IPS DF 4.7 (cell line): ENCODE data around the gene MNAT1.
"Not testable (repeated sequence)": the region's sequence is repeated elsewhere in the genome, so short reads cannot be mapped to it uniquely, and the experiment has no call there.

ENCODE experiments used
- DNase-seq: peaks from one replicate; pipeline ENCODE4 v3.0.0-alpha.2; 2013; ENCODE audit warnings: low spot score; ENCODE audit errors: extremely low read depth

MNAT1 gene

DNA sequence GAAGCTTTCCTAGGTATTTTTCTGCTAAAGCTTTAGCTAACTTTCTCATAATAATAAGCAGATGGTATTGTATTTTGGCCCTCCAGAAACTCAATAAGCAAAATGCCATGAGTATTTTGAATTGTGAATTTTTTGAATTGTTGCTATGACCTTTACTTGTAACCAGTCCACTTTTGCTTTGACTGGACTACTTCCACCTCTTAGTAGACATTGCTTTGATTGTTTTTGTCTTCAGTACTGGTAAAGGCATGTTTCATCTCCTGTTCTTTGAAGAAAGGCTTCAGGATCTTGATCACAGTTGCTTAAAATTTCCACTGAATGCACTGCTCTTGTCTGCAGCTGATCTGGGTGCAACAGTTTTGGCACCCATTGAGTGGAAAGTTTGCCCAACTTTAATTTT lies 144.0 kb downstream of the MNAT1 start:
- no peak for DNase-seq

DNA sequence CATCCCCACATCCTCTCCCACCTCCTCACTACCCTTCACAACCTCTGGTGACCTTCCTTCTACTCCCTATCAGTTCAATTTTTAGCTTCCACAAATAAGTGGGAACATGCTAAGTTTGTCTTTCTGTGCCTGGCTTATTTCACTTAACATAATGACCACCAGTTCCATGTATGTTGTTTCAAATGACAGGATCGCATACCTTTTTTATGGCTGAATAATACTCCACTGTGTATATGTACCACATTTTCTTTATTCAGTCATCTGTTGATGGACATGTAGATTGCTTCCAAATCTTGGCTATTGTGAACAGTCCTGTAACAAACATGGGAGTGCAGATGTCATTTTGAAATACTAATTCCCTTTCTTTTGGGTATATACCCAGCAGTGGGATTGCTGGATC lies 147.7 kb downstream of the MNAT1 start:
- DNase-seq, result no peak

DNA sequence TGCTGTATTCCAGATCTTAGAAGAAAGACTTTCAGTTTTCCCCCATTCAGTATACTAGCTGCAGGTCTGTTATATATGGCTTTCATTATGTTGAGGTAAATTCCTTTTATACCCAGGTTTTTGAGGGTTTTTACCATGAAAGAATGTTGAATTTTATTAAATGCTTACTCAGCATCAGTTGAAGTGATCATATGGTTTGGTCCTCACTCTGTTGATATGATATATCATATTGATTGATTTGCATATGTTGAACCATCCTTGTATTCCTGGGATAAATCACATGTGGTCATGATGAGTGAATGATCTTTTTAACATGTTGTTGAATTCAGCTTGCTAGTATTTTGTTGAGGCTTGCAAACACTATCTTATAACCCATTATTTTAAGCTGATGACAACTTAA lies 149.6 kb downstream of the MNAT1 start:
- no peak for DNase-seq

DNA sequence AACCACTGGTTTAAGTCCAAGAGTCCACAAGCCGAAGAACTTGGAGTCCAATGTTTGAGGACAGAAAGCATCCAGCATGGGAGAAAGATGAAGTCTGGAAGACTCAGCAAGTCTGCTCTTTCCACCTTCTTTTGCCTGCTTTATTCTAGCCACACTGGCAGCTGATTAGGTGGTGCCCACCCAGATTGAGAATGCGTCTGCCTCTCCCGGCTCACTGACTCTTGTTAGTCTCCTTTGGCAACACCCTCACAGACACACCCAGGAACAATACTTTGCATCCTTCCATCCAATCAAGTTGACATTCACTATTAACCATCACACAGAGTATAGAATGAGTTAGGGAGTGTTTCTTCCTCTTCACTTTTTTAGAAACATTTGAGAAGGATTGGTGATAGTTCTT lies 156.1 kb downstream of the MNAT1 start:
- DNase-seq, result not testable (repeated sequence)

DNA sequence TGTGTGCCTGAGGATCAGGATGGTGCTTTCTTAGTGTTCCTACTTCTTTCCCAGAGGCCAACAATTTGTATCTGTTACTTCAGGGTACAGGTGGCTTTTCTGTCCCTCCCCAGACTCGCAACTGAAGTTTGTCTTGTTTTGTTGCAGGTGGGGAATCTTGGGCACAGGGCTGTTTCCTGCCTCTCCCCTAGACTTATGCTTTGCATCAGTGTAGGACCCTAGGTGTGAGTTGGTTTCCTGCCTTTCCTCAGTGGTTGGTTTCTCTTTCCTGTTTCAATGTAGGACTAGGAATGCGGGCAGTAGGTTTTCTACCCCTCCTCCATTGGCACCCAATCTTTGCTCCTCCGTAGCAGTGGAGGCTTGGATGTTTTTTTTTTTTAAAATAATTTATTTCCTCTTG lies 159.3 kb downstream of the MNAT1 start:
- no peak for DNase-seq

DNA sequence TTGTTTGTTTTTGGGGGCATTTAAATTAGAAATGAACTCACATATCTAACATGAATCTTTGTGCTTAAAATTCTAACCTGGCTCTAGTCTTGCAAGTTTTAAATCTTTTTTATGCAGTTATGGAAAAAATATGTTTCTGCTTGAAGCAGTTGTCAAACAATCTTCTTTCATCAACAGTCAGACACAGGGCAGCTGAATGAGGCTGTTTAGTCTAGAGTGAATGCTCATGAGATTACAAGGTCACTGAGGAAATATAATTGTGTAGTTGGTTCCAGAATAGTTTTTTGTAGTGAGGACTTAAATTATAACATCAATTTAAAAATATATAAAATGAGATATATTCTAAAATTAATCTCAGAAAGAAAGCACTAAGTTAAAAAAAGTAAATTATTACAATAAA lies 169.8 kb downstream of the MNAT1 start:
- DNase-seq, result no peak

DNA sequence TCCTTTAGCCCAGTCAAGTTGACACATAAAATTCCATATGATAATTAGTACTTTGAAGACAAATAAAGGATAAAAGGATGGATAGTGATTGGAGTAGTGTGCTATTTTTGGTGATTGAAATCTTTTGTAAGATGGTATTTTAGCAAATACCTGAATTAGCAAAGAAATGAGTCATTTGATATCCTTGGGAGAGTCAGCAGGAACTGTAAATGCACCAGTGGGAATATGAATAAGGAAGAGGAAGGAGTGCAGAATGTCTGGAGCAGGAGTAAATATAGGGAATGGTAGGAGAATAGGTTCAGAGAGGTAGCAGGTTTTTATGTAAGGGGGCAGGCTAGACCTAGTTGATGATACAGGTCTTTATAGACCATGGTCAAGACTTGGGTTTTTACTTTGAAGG lies 171.4 kb downstream of the MNAT1 start:
- no peak for DNase-seq

DNA sequence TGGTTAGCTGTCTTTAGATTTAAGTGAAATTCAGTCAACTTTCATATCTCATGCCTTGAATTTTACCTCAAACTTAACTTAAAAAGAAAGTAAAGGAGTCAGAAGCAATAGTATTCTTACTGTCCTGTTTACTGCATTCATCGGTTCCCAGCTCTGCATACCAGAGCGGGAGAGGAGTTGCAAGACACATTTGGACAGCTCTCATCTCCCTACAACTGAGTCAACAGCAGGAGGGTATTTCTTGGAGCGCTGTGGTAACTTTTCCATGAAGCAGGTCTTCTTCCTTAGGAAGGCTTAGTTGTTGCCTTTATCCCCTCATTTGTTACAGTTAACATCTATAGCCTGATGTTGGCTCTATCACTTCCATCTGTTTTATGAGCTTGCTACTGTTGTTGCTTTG lies 181.2 kb downstream of the MNAT1 start:
- DNase-seq, result no peak

DNA sequence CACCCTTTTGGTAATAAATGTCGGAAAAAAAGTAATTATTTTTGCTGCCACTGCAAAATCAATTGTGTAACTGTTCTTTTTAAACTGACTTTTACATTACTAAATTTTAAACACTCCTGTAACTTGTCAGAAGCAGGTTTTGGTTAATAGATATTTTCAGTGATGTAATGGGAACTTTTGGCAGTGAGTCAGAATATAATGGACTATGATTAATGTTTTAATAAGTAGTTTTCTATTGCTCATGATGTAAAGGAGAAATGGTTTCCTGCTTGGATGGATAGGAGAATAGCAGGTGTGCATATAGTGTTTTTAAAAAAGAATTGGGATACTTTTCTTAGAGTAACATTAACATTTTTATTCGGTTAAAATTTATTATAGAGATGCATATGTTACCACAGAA lies 187.5 kb downstream of the MNAT1 start:
- no peak for DNase-seq

DNA sequence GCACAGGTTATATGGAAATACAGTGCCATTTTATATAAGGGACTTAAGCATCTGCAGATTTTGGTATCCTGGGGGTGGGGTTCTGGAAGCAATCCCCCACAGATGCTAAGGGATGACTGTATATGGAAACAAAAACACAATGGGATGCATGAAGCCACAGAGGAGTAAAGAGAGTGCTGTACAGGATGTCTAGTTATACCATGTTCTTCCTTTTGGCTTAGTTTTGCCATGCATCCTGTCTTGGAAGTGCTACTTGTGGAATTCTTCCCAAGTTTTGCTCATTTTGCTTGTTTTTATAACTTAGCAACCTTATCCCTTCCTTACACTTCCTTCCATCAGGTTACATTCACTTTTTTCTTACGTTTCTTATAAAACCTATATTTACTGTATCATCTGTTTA lies 190.7 kb downstream of the MNAT1 start:
- no peak for DNase-seq

DNA sequence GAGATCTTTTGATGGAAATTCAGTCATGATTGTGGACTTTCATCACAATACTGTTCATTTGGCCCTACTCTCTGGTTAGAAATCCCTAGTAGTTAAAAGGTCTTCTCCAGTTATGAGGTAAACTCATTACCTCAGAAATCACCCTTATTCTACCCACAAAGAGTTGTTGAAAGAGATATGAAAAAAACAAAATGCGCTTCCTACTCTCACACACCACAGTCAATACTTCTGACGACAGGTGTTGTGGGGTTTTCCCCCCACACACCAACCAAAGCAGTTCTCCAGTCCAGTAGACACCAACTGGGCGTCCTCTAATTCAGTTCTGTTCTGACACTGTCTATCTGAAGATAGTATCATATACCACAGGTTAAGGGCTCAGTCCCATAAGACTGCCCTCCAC lies 191.4 kb downstream of the MNAT1 start:
- no peak for DNase-seq

DNA sequence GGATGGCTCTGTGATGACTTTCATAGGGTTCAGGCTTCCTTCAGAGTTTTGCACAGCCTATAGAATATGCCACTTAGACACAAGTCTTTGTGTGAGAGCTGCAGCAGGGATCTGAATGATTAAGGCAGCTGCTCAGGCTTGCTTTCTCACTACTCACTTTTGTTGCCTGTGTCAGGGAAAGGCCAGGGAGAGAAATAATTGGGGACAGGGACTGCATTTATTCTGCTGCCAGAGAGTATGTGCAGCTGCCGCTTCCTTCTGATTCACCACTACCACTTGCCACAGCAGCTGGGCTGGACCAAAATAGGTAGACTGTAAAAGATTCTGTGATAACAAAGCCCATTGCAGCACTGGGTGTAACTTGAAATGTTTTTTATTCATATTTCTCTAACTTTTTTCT lies 196.7 kb downstream of the MNAT1 start:
- DNase-seq, result no peak

DNA sequence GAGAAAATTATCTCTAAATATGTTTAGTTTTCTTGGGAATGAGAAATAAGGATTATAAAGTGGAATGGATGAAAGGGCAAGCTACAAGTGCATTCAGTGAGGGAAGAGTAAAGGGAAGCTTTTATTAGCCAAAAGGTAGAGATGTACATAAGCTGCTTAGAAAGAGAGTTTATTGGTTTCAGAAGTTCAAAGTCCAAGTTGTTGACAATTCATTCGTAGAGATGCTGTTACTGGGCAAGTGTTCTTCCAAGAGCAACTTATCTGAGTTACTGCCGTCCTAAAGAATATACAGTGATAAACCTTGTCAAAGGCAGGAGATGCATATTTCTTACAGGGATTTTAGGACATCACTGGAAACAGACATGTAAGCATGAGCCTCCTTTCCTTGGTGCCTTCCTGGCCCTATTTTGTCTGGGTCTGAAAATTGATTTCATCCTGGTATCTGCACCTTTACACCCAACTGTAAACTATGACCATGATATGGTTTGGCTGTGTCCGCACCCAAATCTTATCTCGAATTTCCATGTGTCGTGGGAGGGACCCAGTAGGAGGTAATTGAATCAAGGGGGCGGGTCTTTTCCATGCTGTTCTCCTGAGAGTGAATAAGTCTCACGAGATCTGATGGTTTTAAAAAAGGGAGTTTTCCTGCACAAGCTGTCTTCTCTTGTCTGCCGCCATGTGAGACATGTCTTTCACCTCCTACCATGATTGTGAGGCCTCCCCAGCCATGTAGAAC lies 199.5 kb downstream of the MNAT1 start:
- DNase-seq, result no peak

DNA sequence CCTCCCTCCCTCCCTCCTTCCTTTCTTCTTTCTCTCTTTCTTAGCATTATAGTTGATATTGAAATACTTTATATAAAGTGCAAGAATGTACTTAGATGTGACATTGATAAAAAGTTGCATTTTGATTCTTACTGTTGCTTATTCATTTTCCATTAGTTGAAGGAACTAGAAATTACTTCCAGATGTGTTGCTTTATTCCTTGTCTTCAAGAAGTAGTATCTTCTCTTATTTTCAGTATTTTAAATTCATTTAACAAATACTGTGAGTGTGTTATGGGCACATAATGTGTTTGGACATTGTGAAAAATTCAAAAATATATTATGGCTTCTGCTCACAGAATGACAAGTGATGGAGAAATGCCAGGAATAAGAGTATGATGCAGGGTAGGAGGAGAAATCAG lies 200.8 kb downstream of the MNAT1 start:
- DNase-seq, result no peak

DNA sequence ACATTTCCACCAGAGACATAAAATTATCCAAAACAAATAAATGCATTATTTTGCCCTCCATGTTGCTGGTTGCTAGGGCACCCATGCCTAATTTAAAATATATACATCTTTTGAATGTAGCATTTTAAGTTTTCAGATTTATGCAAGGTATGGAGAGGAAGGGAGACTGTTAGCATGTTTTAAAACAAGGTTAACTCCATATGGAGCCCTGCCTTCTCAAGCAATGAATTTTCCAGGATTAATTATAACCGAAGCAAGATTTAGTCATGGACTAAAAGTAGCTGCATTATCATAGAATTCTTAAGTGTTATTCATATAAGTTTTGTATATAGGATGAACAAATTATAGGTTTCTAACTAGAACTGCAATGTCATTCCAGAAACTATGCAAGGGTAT lies 209.1 kb downstream of the MNAT1 start:
- DNase-seq, result no peak

DNA sequence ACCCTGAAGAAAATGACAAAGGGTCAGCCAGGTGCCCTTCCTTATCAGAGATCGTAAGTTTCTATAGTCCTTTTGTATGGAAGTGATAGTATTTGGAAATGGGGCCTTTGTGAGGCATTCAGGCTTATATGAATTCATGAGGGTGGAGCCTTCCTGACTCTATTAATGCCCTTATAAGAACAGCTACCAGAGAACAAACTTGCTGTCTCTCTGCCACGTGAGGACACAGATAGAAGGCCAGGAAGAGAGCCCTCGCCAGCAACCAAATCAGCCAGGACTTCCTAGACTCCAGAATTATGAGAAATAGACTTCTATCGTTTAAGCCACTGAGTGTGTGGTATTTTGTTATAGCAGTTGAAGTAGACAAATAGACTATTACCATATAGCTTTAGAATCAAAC lies 209.6 kb downstream of the MNAT1 start:
- no peak for DNase-seq

DNA sequence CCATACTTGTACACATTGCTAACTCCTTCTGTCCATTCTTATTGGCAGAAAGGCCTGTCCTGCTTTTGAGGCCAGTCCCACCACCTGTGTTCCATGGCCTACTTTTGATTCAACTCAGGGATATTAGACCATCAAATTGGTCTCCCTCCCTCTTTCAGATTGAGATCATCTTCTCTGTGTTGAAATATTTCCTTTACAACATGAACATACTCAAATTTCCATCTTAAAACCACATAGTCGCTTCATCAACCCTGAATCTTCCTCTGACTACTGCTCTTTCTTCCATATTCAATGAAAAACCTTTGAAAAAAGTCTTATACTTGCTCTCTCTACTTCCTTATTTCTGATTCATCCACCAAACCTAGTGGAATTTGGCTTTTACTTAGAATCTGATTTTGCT lies 211.4 kb downstream of the MNAT1 start:
- no peak for DNase-seq

DNA sequence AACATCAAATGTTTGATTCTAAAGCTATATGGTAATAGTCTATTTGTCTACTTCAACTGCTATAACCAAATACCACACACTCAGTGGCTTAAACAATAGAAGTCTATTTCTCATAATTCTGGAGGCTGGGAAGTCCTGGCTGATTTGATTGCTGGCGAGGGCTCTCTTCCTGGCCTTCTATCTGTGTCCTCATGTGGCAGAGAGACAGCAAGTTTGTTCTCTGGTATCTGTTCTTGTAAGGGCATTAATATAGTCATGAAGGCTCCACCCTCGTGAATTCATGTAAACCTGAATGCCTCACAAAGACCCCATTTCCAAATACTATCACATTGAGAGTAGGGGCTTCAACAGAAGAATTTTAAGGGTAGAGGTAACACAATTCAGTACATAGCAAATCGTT lies 212.2 kb downstream of the MNAT1 start:
- no peak for DNase-seq

DNA sequence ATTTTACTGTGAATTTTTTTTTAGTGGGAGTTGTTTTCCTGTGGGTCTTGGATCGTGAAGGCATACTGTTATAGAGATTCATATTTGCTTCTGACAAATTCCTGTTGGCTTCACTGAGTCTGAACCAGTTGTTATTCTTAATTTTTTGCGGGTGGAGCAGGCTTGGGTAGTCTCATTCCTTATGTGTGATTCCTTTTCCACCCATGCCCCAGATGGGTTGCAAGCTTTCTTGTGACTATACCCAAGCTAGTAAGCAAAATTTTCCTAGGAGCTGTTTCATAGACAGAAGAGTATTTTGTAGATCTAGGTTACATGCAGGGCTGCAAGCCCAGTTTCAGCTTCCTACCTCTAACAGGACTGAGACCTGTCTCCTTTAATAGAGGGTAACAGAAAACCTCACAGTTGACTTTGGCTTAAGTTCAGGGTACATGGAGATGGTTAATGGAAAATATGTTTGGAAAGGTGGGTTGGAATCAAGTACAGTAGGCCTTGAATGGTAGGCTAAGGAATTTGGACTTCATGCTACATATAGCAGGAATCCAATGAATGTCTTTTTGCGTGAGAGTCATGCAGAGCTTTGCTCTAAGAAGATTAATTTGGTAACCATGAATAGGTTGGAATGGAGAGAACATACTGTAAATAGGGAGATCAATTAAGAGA lies 217.3 kb downstream of the MNAT1 start:
- DNase-seq, result no peak

DNA sequence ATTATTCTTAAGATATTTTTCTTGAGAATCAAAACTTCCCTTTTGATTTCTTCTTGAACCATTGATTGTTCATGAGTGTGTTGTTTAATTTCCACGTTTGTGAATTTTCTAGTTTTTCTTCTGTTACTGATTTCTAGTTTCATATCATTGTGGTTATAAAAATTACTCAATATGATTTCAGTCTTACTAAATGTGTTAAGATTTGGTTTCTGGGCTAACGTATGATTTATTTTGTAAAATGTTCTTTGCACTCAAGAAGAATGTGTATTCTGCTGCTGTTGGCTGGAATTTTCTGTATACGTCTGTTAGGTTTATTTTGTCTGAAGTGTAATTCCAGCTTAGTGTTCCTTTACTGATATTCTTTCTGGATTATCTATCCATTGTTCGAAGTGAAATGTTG lies 221.6 kb downstream of the MNAT1 start:
- DNase-seq, result no peak

DNA sequence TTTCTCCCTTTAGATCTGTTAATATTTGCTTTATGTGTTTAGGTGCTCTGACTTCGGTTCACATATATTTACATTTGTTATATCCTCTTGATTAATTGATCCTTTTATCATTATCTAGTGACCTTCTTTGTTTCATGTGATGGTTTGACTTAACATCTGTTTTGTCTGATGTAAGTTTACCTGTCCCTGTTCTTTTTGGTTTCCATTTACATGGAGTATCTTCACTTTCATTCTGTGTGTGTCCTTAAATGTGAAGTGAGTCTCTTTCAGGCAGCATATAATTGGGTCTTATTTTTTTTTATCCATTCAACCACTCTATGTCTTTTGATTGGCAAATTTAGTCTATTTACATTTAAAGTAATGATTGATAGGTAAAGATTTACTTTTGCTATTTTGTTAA lies 222.1 kb downstream of the MNAT1 start:
- no peak for DNase-seq

DNA sequence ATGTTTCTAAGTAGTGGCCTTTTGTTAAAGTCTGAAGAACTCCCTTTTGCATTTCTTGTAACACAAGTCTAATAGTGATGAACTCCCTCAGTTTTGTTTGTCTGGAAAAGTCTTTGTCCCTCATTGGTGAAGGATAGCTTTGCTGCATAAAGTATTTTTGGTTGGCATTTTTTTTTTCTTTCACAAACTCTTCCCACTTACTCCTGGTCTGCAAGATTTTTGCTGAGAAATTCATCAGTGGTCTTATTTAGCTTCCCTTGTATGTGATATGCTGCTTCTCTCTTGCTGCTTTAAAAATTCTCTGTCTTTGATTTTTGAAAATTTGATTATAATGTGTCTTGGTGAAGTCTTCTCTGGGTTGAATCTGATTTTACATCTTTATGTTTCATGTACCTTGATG lies 223.6 kb downstream of the MNAT1 start:
- DNase-seq, result no peak

DNA sequence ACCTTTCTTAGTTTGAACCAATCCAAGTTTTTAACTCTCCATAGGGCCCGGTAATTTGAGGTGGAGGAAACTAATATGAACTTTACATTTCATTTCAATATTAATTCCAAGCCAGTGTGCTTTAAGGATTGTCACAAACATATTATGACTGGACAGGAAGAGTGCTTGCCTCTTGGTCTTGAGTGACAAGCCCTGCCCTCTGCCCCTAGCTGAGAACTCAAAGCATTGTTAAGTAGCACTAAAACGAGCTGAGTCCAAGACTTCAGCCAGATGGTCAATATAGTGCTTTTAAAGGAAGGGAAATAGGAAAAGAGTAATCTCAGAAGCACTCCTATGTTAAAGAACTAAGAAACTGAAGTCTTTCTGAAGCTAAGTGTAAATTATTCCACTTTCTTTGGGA lies 229.2 kb downstream of the MNAT1 start:
- DNase-seq, result no peak
